IPS-18a (cell line): ENCODE results near the gene HELZ.
"Not testable (repeated sequence)": the region's sequence is repeated elsewhere in the genome, so short reads cannot be mapped to it uniquely, and the experiment has no call there.

Experiments used
- H3K27ac ChIP-seq: one replicate; pipeline ENCODE4 v1.5.1; 2013; ENCODE audit warnings: low read length
- H3K27me3 ChIP-seq: one replicate; pipeline ENCODE4 v1.6.1; 2013; ENCODE audit warnings: mild to moderate bottlenecking, low read length; ENCODE audit not compliant: control insufficient read depth, insufficient read depth
- H3K36me3 ChIP-seq: one replicate; pipeline ENCODE4 v1.6.1; 2013; ENCODE audit warnings: low read depth, low read length; ENCODE audit not compliant: control insufficient read depth
- H3K4me1 ChIP-seq: one replicate; pipeline ENCODE4 v1.6.1; 2013; ENCODE audit warnings: low read depth, low read length; ENCODE audit not compliant: control insufficient read depth
- H3K4me3 ChIP-seq: one replicate; pipeline ENCODE4 v1.5.1; 2013; ENCODE audit warnings: low read length
- H3K9ac ChIP-seq: one replicate; pipeline ENCODE4 v1.6.1; 2013; ENCODE audit warnings: mild to moderate bottlenecking, low read length, moderate library complexity
- H3K9me3 ChIP-seq: one replicate; pipeline ENCODE4 v1.6.1; 2013; ENCODE audit warnings: low read depth, low read length; ENCODE audit not compliant: control insufficient read depth

HELZ gene

GRCh38 chr17:67245073-67245693, at the start of gene HELZ:
Gene HELZ (minus strand): TSS chr17:67245196. CDS start chr17:67218804, 26,392 bp downstream.
- Histone ChIP-seq H3K9me3 (no peaks in the 10 kb centered on the region), H3K27me3 (peaks cover 11% of the 10 kb centered on the region), H3K4me1 (peaks cover 19% of the 10 kb centered on the region), H3K4me3 (peak within 1 kb of the TSS; percentile 81), H3K36me3 (no peaks in the 10 kb centered on the region), H3K27ac (peak within 1 kb of the TSS; percentile 52), H3K9ac (peak within 1 kb of the TSS; percentile 90)

- Histone ChIP-seq H3K27me3 (no peaks in the 10 kb centered on the region), H3K9me3 (no peaks in the 10 kb centered on the region), H3K9ac (no peak overlapping the region), H3K27ac (no peak overlapping the region), H3K4me3 (no peak overlapping the region), H3K4me1 (no peaks in the 10 kb centered on the region), H3K36me3 (no peaks in the 10 kb centered on the region)
Measured at GRCh38 chr17:67293251-67294203, 48.5 kb upstream of the HELZ start.

- Histone ChIP-seq H3K9ac (no peak overlapping the region), H3K4me3 (no peak overlapping the region), H3K27me3 (no peaks in the 10 kb centered on the region), H3K4me1 (no peaks in the 10 kb centered on the region), H3K9me3 (no peaks in the 10 kb centered on the region), H3K27ac (no peak overlapping the region), H3K36me3 (no peaks in the 10 kb centered on the region)
Measured at GRCh38 chr17:67290711-67291291, 45.8 kb upstream of the HELZ start.

- Histone ChIP-seq H3K9ac (no peak overlapping the region), H3K4me1 (no peaks in the 10 kb centered on the region), H3K36me3 (no peaks in the 10 kb centered on the region)
Measured at GRCh38 chr17:67290244-67290643, 45.2 kb upstream of the HELZ start.

GRCh38 chr17:67289181-67289876, 44.3 kb upstream of the HELZ start:
- H3K36me3 ChIP-seq = no peaks in the 10 kb centered on the region
- no peaks in the 10 kb centered on the region for H3K27me3 ChIP-seq
- H3K4me1 ChIP-seq = no peaks in the 10 kb centered on the region
- H3K4me3 ChIP-seq = no peak overlapping the region
- no peak overlapping the region for H3K27ac ChIP-seq
- H3K9me3 ChIP-seq = no peaks in the 10 kb centered on the region
- no peak overlapping the region for H3K9ac ChIP-seq

More at GRCh38 chr17:67290244-67290643, 45.2 kb upstream of the HELZ start:
- Histone ChIP-seq H3K27me3 (no peaks in the 10 kb centered on the region), H3K27ac (no peak overlapping the region), H3K4me3 (no peak overlapping the region), H3K9me3 (no peaks in the 10 kb centered on the region)

GRCh38 chr17:67286826-67287225, 41.8 kb upstream of the HELZ start:
- H3K9ac ChIP-seq, H3K36me3 ChIP-seq, H3K27ac ChIP-seq, H3K27me3 ChIP-seq, H3K4me3 ChIP-seq, H3K4me1 ChIP-seq, H3K9me3 ChIP-seq: not testable (repeated sequence)

GRCh38 chr17:67285360-67285759, 40.4 kb upstream of the HELZ start:
- H3K27me3 ChIP-seq = no peaks in the 10 kb centered on the region
- no peaks in the 10 kb centered on the region for H3K9me3 ChIP-seq
- H3K9ac ChIP-seq = no peak overlapping the region
- H3K36me3 ChIP-seq = no peaks in the 10 kb centered on the region
- H3K27ac ChIP-seq = no peak overlapping the region
- H3K4me1 ChIP-seq = peaks cover 13% of the 10 kb centered on the region
- H3K4me3 ChIP-seq = no peak overlapping the region

GRCh38 chr17:67283731-67284516, 38.9 kb upstream of the HELZ start:
- H3K36me3 ChIP-seq = no peaks in the 10 kb centered on the region
- H3K9ac ChIP-seq = no peak overlapping the region
- no peak overlapping the region for H3K4me3 ChIP-seq
- no peaks in the 10 kb centered on the region for H3K27me3 ChIP-seq
- no peak overlapping the region for H3K27ac ChIP-seq
- peaks cover 13% of the 10 kb centered on the region for H3K4me1 ChIP-seq
- H3K9me3 ChIP-seq = no peaks in the 10 kb centered on the region

GRCh38 chr17:67281743-67282142, 36.7 kb upstream of the HELZ start:
- no peaks in the 10 kb centered on the region for H3K36me3 ChIP-seq
- no peak overlapping the region for H3K9ac ChIP-seq
- H3K4me1 ChIP-seq = peaks cover 13% of the 10 kb centered on the region
- H3K27ac ChIP-seq = no peak overlapping the region
- no peaks in the 10 kb centered on the region for H3K27me3 ChIP-seq
- H3K4me3 ChIP-seq = no peak overlapping the region
- no peaks in the 10 kb centered on the region for H3K9me3 ChIP-seq

GRCh38 chr17:67281053-67281452, 36.1 kb upstream of the HELZ start:
- Histone ChIP-seq H3K9me3 (no peaks in the 10 kb centered on the region), H3K9ac (no peak overlapping the region), H3K4me1 (peaks cover 13% of the 10 kb centered on the region), H3K4me3 (no peak overlapping the region), H3K27me3 (no peaks in the 10 kb centered on the region), H3K36me3 (no peaks in the 10 kb centered on the region), H3K27ac (no peak overlapping the region)
